Measurements from ENCODE around the gene BNC2.
"Not testable (repeated sequence)": the region's sequence is repeated elsewhere in the genome, so short reads cannot be mapped to it uniquely, and the experiment has no call there.

Gene BNC2

GRCh38 chr9:16484180-16484579 is 386.3 kb downstream of the BNC2 start:
- DNase-seq: no peak

GRCh38 chr9:16482764-16483163 is 387.7 kb downstream of the BNC2 start:
- no peak for DNase-seq

GRCh38 chr9:16480584-16480983 is 389.9 kb downstream of the BNC2 start:
- not testable (repeated sequence) for DNase-seq

GRCh38 chr9:16475996-16476395 is 394.5 kb downstream of the BNC2 start:
- no peak for DNase-seq

- DNase-seq: no peak
These were observed 395.2 kb downstream of the BNC2 start for GRCh38 chr9:16475257-16475656.

GRCh38 chr9:16469184-16469583 is 401.3 kb downstream of the BNC2 start:
- DNase-seq: no peak

GRCh38 chr9:16461851-16462250 is 408.6 kb downstream of the BNC2 start:
- no peak for DNase-seq

GRCh38 chr9:16461137-16461840 is 409.2 kb downstream of the BNC2 start:
- no peak for DNase-seq

- DNase-seq: no peak
These were observed 409.8 kb downstream of the BNC2 start for GRCh38 chr9:16460696-16461095.

- no peak for DNase-seq
These were observed 410.9 kb downstream of the BNC2 start for GRCh38 chr9:16459421-16460148.

GRCh38 chr9:16458696-16459420 is 411.6 kb downstream of the BNC2 start:
- DNase-seq: no peak

- DNase-seq: no peak
These were observed 414.6 kb downstream of the BNC2 start for GRCh38 chr9:16455842-16456241.

- DNase-seq: no peak
These were observed 417.1 kb downstream of the BNC2 start for GRCh38 chr9:16453390-16453789.

GRCh38 chr9:16450578-16450977 is 419.9 kb downstream of the BNC2 start:
- no peak for DNase-seq

- DNase-seq: no peak
These were observed 420.4 kb downstream of the BNC2 start for GRCh38 chr9:16450043-16450442.

GRCh38 chr9:16449076-16449730 is 421.3 kb downstream of the BNC2 start:
- DNase-seq: no peak

- DNase-seq: no peak
These were observed 422.5 kb downstream of the BNC2 start for GRCh38 chr9:16447946-16448345.

GRCh38 chr9:16446636-16447035 is 423.8 kb downstream of the BNC2 start:
- DNase-seq: no peak

- no peak for DNase-seq
These were observed 425.1 kb downstream of the BNC2 start for GRCh38 chr9:16445141-16445920.

- DNase-seq: no peak
These were observed 427.8 kb downstream of the BNC2 start for GRCh38 chr9:16442622-16443021.

GRCh38 chr9:16441791-16442190 is 428.7 kb downstream of the BNC2 start:
- no peak for DNase-seq

GRCh38 chr9:16438831-16439230 is 431.6 kb downstream of the BNC2 start:
- not testable (repeated sequence) for DNase-seq

- DNase-seq: no peak
These were observed 433.9 kb downstream of the BNC2 start for GRCh38 chr9:16436545-16436944.

Data from CD4-positive, alpha-beta T cell treated with Interferon gamma for 1 hour (primary cell).